GM12878 (cell line): ENCODE measurements around the gene HMGN3. TPM values are rescaled to one million over a fixed set of nuclear protein-coding genes. Genes with fewer than 3 reads are reported as not detected.

Experiments
- ATF2 ChIP-seq: IDR thresholded peaks from 2 replicates; pipeline ENCODE4 v1.6.1; 2012; ENCODE audit warnings: low read length, inconsistent platforms
- ATF7 ChIP-seq: fragments of 450-650 bp; IDR thresholded peaks from 2 replicates; pipeline ENCODE4 v1.6.1; 2016; ENCODE audit warnings: low read depth, mild to moderate bottlenecking
- BHLHE40 ChIP-seq, 2 experiments: fragments of 450-650 bp in 1 of 2; IDR thresholded peaks; 2 replicates each; pipeline ENCODE4 v1.6.1; 2011 to 2017; ENCODE audit warnings: low read depth in 2 of 2, borderline replicate concordance in 1 of 2, improper control_type of control experiment in 1 of 2, low read length in 1 of 2, mild to moderate bottlenecking in 1 of 2
- BMI1 ChIP-seq: fragments of 450-650 bp; IDR thresholded peaks from 2 replicates; pipeline ENCODE4 v1.6.1; 2016; ENCODE audit warnings: mild to moderate bottlenecking, moderate library complexity, borderline replicate concordance
- CBFB ChIP-seq: IDR thresholded peaks from 2 replicates; pipeline ENCODE4 v1.6.1; 2016; ENCODE audit warnings: antibody characterized with exemption, low read depth
- E2F8 ChIP-seq: fragments of 450-650 bp; IDR thresholded peaks from 2 replicates; pipeline ENCODE4 v1.6.1; 2018; ENCODE audit warnings: mild to moderate bottlenecking, low read depth, moderate library complexity; ENCODE audit not compliant: partially characterized antibody
- ETV6 ChIP-seq, 2 experiments: fragments of 450-650 bp in 1 of 2; IDR thresholded peaks in 1 of 2; conservative IDR thresholded peaks in 1 of 2; 2 replicates each; pipeline ENCODE4 v1.6.1; 2014; ENCODE audit warnings: antibody characterized with exemption in 1 of 2, borderline replicate concordance in 1 of 2, low read depth in 1 of 2, mild to moderate bottlenecking in 1 of 2, moderate library complexity in 1 of 2
- EZH2 ChIP-seq: IDR thresholded peaks from 2 replicates; pipeline ENCODE4 v1.6.1; 2012; ENCODE audit warnings: low read depth, mild to moderate bottlenecking, control low read depth, inconsistent platforms, low read length, borderline replicate concordance; ENCODE audit not compliant: control insufficient read depth
- FOXM1 ChIP-seq: IDR thresholded peaks from 2 replicates; pipeline ENCODE4 v1.6.1; 2012; ENCODE audit warnings: low read depth, mild to moderate bottlenecking, inconsistent platforms, low read length, moderate library complexity
- HDGF ChIP-seq: fragments of 450-650 bp; IDR thresholded peaks from 2 replicates; pipeline ENCODE4 v1.6.1; 2016; ENCODE audit warnings: antibody characterized with exemption
- NBN ChIP-seq: fragments of 450-650 bp; IDR thresholded peaks from 2 replicates; pipeline ENCODE4 v1.6.1; 2016
- SMAD1 ChIP-seq: fragments of 450-650 bp; IDR thresholded peaks from 2 replicates; pipeline ENCODE4 v1.6.1; 2018; ENCODE audit warnings: mild to moderate bottlenecking, low read depth; ENCODE audit not compliant: partially characterized antibody
- SREBF1 ChIP-seq: IDR thresholded peaks from 2 replicates; pipeline ENCODE4 v1.6.1; 2012; ENCODE audit warnings: mild to moderate bottlenecking, low read length
- YY1 ChIP-seq: IDR thresholded peaks from 2 replicates; pipeline ENCODE4 v1.6.1; 2011; ENCODE audit warnings: low read depth, mild to moderate bottlenecking, low read length
- ZBTB4 ChIP-seq: fragments of 450-650 bp; formaldehyde crosslinking; IDR thresholded peaks from 2 replicates; pipeline ENCODE4 v1.4.0; 2022; ENCODE audit warnings: mild to moderate bottlenecking, moderate library complexity
- ZZZ3 ChIP-seq: IDR thresholded peaks from 2 replicates; pipeline ENCODE4 v1.6.1; 2011; ENCODE audit warnings: low read depth; ENCODE audit not compliant: control insufficient read depth, insufficient read length
- polyA plus RNA-seq, 11 experiments: library from polyadenylated mRNA; depleted of rRNA in 4 of 11; unstranded in 6 of 11; stranded (reverse) in 5 of 11; fragments of >200 nt; fragmentation: Nextera tagmentation in 4 of 11; fragmentation: Illumina TruSeq in 1 of 11; extraction: Ambion mirVana in 4 of 11; extraction: Trizol in 1 of 11; gene quantifications; 1 replicate in 1 of 11; 2 replicates in 10 of 11; pipeline versions ENCODE4 v1.2.1 to v1.2.3, GENCODE V29; 2011 to 2016; ENCODE audit warnings: inconsistent platforms in 2 of 11, missing spikeins in 2 of 11, low read depth in 1 of 11
- total RNA-seq, 4 experiments: library from RNA; depleted of rRNA in 3 of 4; stranded (reverse); fragments of >200 nt in 3 of 4; fragmentation: Illumina TruSeq in 1 of 4; extraction: Trizol in 1 of 4; gene quantifications; 2 replicates each; pipeline versions ENCODE4 v1.2.1 to v1.2.3, GENCODE V29; 2013 to 2021
- TF ChIP-seq, protein P1 (sequence below): IDR thresholded peaks from 2 replicates; pipeline ENCODE4 v1.6.1; 2011; ENCODE audit warnings: mild to moderate bottlenecking, low read depth, low read length, moderate library complexity; ENCODE audit not compliant: insufficient replicate concordance
- TF ChIP-seq, protein P2 (sequence below): fragments of 450-650 bp; formaldehyde crosslinking; IDR thresholded peaks from 2 replicates; pipeline ENCODE4 v1.4.0; 2020; ENCODE audit warnings: mild to moderate bottlenecking, moderate library complexity

Gene HMGN3
- total and polyA plus RNA-seq, 10 of the 15 experiments (the other 5 are each of a cell fraction or from before 2014, with no cell fraction given), result 115 to 496 (median 262) TPM

DNA sequence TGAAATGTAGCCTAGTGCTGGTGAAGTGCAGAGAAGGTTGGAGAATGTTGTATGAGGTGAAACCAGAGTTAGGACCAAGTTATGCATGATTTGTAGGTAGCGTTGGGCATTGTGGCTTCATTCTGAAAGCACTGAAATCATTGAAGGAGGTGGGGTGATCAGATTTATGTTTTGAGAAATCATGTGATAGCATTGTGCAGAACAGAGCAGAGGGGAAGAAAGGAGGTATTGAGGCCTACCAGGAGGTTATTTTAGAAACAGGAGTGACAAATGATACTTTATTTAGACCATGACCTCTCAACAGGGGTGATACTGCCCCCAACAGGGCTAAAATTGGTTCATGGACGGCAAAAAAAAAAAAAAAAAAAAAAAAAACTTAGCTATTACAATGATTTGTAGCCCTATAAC is 15.6 kb upstream of the HMGN3 start (continued):
- TF ChIP-seq, protein P1, sequence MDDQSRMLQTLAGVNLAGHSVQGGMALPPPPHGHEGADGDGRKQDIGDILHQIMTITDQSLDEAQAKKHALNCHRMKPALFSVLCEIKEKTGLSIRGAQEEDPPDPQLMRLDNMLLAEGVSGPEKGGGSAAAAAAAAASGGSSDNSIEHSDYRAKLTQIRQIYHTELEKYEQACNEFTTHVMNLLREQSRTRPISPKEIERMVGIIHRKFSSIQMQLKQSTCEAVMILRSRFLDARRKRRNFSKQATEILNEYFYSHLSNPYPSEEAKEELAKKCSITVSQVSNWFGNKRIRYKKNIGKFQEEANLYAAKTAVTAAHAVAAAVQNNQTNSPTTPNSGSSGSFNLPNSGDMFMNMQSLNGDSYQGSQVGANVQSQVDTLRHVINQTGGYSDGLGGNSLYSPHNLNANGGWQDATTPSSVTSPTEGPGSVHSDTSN, result no peak
- peak; percentile 77; the same call in 1 of the 2 replicates for TF ChIP-seq HDGF
- no peak for TF ChIP-seq EZH2
- no peak for TF ChIP-seq CBFB
- peak; percentile 72 for TF ChIP-seq ATF2
- no peak for TF ChIP-seq ZBTB4 (CRISPR knock-in tag)
- TF ChIP-seq YY1, result no peak
- TF ChIP-seq, protein P2, sequence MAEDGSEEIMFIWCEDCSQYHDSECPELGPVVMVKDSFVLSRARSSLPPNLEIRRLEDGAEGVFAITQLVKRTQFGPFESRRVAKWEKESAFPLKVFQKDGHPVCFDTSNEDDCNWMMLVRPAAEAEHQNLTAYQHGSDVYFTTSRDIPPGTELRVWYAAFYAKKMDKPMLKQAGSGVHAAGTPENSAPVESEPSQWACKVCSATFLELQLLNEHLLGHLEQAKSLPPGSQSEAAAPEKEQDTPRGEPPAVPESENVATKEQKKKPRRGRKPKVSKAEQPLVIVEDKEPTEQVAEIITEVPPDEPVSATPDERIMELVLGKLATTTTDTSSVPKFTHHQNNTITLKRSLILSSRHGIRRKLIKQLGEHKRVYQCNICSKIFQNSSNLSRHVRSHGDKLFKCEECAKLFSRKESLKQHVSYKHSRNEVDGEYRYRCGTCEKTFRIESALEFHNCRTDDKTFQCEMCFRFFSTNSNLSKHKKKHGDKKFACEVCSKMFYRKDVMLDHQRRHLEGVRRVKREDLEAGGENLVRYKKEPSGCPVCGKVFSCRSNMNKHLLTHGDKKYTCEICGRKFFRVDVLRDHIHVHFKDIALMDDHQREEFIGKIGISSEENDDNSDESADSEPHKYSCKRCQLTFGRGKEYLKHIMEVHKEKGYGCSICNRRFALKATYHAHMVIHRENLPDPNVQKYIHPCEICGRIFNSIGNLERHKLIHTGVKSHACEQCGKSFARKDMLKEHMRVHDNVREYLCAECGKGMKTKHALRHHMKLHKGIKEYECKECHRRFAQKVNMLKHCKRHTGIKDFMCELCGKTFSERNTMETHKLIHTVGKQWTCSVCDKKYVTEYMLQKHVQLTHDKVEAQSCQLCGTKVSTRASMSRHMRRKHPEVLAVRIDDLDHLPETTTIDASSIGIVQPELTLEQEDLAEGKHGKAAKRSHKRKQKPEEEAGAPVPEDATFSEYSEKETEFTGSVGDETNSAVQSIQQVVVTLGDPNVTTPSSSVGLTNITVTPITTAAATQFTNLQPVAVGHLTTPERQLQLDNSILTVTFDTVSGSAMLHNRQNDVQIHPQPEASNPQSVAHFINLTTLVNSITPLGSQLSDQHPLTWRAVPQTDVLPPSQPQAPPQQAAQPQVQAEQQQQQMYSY (CRISPR knock-in tag), result no peak
- no peak for TF ChIP-seq BMI1
- no peak for TF ChIP-seq E2F8
- no peak; a peak in 1 of 4 replicates for TF ChIP-seq BHLHE40 (IDR thresholded peaks at IDR 0.05; ENCODE audit: borderline replicate concordance in 1 of 2, low read depth in 2 of 2, low read length in 1 of 2)
- TF ChIP-seq SMAD1, result no peak
- peak; percentile 51; the same call in 1 of the 2 replicates for TF ChIP-seq NBN
- peak; percentile 87 for TF ChIP-seq ATF7
- TF ChIP-seq ZZZ3, result no peak
- TF ChIP-seq FOXM1, result peak; percentile 60; the same call in 1 of the 2 replicates
- no peak for TF ChIP-seq ETV6 (conservative IDR thresholded peaks at IDR 0.05 in 1 of 2, IDR thresholded peaks at IDR 0.05 in 1 of 2; ENCODE audit: borderline replicate concordance in 1 of 2, low read depth in 1 of 2)
- TF ChIP-seq SREBF1, result no peak
